Activated CD8-positive, alpha-beta T cell treated with anti-CD3 and anti-CD28 coated beads for 36 hours (primary cell): ENCODE results near the gene ERC2. TPM values are rescaled to one million over a fixed set of nuclear protein-coding genes. Genes with fewer than 3 reads are reported as not detected.

Source experiments
- ATAC-seq: fragments of 200-7000 bp; cut with Tn5 transposase; one replicate; pipeline ENCODE4 v1.10.0; 2021; ENCODE audit warnings: mild to moderate bottlenecking, moderate library complexity
- CTCF ChIA-PET: fragments of 350-600 bp; sonication (Branson Sonifier 250); formaldehyde crosslinking; loops from one replicate; lab custom pipeline; 2021; ENCODE audit warnings: antibody characterized with exemption; lab: Charles Lee
- POLR2A ChIA-PET: fragments of 350-600 bp; sonication (Branson Sonifier 250); formaldehyde crosslinking; loops from one replicate; lab custom pipeline; 2021; ENCODE audit warnings: antibody characterized with exemption; lab: Charles Lee
- DNase-seq: peaks from one replicate; pipeline ENCODE4 v3.0.0-alpha.2; 2020
- H3K27ac Mint-ChIP-seq: one replicate; pipeline ENCODE4 v1.8.0; 2021; ENCODE audit warnings: mild to moderate bottlenecking, mixed read lengths
- H3K27me3 Mint-ChIP-seq: one replicate; pipeline ENCODE4 v1.8.0; 2021; ENCODE audit warnings: mixed read lengths
- H3K36me3 Mint-ChIP-seq: one replicate; pipeline ENCODE4 v1.8.0; 2021; ENCODE audit warnings: low read depth, mixed read lengths
- H3K4me1 Mint-ChIP-seq: one replicate; pipeline ENCODE4 v1.8.0; 2021; ENCODE audit warnings: low read depth, mixed read lengths
- H3K4me3 Mint-ChIP-seq: one replicate; pipeline ENCODE4 v1.8.0; 2021; ENCODE audit warnings: mild to moderate bottlenecking, moderate library complexity, mixed read lengths
- H3K9me3 Mint-ChIP-seq: one replicate; pipeline ENCODE4 v1.8.0; 2021; ENCODE audit warnings: mixed read lengths
- intact Hi-C: fragments of 100-400 bp; cut with micrococcal nuclease; formaldehyde crosslinking; loops from one replicate; pipeline ENCODE4 v1.10.0; 2022
- total RNA-seq, 2 experiments: library from RNA; stranded (reverse); gene quantifications; one replicate each; pipeline ENCODE4 v1.2.3, GENCODE V29; 2021
- TF ChIP-seq, protein P1 (sequence below): fragments of 200-600 bp; IDR thresholded peaks from one replicate; pipeline ENCODE4 v1.8.0; 2022; ENCODE audit warnings: antibody characterized with exemption, mild to moderate bottlenecking

Gene ERC2
- total RNA-seq, 2 experiments from 2014 or later: 0.18 to 0.52 TPM

DNA sequence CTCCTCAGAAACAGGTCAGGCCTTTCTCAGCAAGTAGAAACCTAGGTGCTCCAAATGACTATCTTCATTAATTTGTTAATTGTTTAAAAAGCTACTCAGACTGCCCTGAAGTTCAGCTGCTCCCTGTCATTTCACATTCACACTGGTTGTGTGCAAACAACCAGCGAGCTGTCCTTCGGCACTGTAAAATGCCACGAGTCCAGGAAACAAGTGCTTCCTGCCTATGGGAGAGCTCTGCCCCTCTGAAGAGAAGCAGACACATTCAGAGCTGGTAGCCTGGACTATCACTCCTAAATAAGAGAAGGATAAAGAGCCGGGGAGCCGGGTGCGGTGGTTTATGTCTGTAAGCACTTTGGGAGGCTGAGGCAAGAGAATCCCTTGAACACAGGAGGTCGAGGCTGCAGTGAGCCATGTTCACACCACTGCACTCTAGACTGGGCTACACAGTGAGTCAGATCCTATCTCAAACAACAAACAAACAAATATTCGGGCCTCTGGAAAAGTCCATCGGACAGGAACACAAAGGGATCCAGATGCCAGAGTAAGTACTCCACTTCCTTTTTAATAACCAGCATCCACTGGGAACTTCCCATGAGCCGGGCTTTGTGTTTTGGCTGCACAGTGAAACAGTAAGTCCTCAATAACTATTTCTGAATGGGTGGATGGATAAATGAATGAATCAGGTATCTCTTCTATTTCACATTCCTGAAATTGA, 866.7 kb downstream of the ERC2 start:
- ChIA-PET CTCF (no interaction called here), POLR2A (no interaction called here)
- no peaks in the 10 kb centered on the region for H3K27me3 Mint-ChIP-seq
- H3K4me1 Mint-ChIP-seq: no peaks in the 10 kb centered on the region
- H3K4me3 Mint-ChIP-seq: no peak overlapping the region
- TF ChIP-seq, protein P1, sequence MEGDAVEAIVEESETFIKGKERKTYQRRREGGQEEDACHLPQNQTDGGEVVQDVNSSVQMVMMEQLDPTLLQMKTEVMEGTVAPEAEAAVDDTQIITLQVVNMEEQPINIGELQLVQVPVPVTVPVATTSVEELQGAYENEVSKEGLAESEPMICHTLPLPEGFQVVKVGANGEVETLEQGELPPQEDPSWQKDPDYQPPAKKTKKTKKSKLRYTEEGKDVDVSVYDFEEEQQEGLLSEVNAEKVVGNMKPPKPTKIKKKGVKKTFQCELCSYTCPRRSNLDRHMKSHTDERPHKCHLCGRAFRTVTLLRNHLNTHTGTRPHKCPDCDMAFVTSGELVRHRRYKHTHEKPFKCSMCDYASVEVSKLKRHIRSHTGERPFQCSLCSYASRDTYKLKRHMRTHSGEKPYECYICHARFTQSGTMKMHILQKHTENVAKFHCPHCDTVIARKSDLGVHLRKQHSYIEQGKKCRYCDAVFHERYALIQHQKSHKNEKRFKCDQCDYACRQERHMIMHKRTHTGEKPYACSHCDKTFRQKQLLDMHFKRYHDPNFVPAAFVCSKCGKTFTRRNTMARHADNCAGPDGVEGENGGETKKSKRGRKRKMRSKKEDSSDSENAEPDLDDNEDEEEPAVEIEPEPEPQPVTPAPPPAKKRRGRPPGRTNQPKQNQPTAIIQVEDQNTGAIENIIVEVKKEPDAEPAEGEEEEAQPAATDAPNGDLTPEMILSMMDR: no peak
- H3K9me3 Mint-ChIP-seq: no peaks in the 10 kb centered on the region
- intact Hi-C loops: no loop called here
- ATAC-seq: no peak
- no peaks in the 10 kb centered on the region for H3K36me3 Mint-ChIP-seq
- DNase-seq: no peak
- no peak overlapping the region for H3K27ac Mint-ChIP-seq

DNA sequence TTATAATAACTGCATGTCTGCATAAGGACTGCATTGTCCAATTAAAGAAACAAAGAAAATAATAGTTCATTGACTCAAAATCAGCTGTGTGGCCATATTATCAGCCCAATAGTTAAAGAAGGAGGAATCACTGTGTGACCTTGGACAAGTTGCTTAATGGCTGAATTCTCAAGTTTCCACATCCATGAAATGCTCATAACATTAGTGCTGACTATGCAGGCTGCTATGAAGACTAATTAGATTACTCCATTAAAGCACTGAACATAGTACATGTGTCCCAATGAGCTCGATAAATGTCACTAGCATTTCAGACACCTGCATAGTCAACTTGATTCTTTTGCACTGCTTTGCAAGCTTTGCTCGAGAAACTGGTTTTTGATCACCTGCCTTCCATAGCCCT, 870.0 kb downstream of the ERC2 start:
- no peak for ATAC-seq
- Mint-ChIP-seq H3K27me3 (no peaks in the 10 kb centered on the region), H3K27ac (no peak overlapping the region), H3K4me1 (no peaks in the 10 kb centered on the region), H3K4me3 (no peak overlapping the region), H3K9me3 (no peaks in the 10 kb centered on the region), H3K36me3 (no peaks in the 10 kb centered on the region)
- ChIA-PET CTCF (no interaction called here), POLR2A (no interaction called here)
- intact Hi-C loops: no loop called here
- TF ChIP-seq, protein P1: no peak
- no peak for DNase-seq

DNA sequence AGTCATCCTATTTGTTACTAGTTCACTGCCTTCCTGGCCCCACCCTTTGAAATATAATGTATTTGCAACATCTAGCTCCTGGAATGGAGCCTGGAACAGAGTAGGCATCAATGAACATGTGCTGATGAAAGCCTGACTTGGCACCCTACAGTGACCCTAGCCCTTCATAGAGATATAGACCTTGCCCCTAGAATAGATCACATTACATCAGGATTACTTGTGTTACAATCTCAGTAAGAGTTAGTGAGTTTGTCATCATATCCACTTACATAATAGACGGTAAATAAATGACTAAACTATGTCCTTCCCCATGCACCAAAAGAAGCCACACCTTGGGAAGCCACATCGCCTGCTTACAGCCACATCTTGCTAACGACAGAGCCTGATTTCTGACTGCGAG, 870.6 kb downstream of the ERC2 start:
- POLR2A ChIA-PET: no interaction called here
- Mint-ChIP-seq H3K27me3 (no peaks in the 10 kb centered on the region), H3K4me1 (no peaks in the 10 kb centered on the region), H3K27ac (no peak overlapping the region), H3K9me3 (no peaks in the 10 kb centered on the region), H3K36me3 (no peaks in the 10 kb centered on the region), H3K4me3 (no peak overlapping the region)
- ATAC-seq (no peak), DNase-seq (no peak)
- intact Hi-C loops: no loop called here
- CTCF ChIA-PET: no interaction called here
- TF ChIP-seq, protein P1: no peak

DNA sequence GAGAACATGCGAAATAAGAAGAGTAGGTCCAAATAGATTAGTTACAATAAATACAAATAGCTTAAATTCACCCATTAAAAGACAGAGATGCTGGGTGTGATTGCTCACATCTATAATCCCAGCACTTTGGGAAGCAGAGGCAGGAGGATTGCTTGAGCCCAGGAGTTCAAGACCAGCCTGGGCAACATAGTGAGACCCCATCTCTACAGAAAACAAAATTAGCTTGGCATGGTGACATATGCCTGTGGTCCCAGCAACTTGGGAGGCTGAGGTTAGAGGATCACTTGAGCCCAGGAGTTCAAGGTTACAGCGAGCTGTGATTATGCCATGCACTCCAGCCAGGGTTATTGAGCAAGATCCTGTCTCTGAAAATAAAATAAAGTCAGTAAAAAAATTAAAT, 872.1 kb downstream of the ERC2 start:
- H3K4me1 Mint-ChIP-seq: no peaks in the 10 kb centered on the region
- H3K27ac Mint-ChIP-seq: no peak overlapping the region
- intact Hi-C loops: no loop called here
- ATAC-seq (no peak), DNase-seq (no peak)
- TF ChIP-seq, protein P1: no peak
- ChIA-PET CTCF (no interaction called here), POLR2A (interaction anchor here (0.6 kb wide), 1 partner anchor 42 kb away, joined by 3 read pairs; no protein-coding TSS in a partner anchor)
- H3K36me3 Mint-ChIP-seq: no peaks in the 10 kb centered on the region
- no peaks in the 10 kb centered on the region for H3K27me3 Mint-ChIP-seq
- H3K4me3 Mint-ChIP-seq: no peak overlapping the region
- H3K9me3 Mint-ChIP-seq: no peaks in the 10 kb centered on the region

DNA sequence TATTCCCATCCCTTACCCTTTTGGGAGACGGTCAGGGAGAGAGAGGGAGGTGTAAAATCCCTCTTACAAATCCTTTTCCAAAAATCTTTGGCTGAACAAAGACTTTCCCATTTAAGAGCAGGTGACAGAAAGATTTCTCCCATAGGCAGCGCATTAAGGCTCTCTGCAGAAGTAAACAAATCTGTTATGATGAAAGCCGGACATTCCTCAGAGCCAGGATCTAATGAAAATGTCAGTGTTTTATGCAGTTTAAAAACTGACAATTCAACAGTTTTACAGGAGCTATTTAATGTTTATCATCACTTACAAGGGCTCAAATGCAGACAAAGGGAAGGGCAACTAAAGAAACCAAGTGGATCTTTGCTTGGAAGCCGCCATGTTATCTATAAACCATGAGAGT, 872.8 kb downstream of the ERC2 start:
- H3K36me3 Mint-ChIP-seq: no peaks in the 10 kb centered on the region
- TF ChIP-seq, protein P1: no peak
- DNase-seq (no peak), ATAC-seq (no peak)
- H3K4me1 Mint-ChIP-seq: no peaks in the 10 kb centered on the region
- no peaks in the 10 kb centered on the region for H3K27me3 Mint-ChIP-seq
- no peaks in the 10 kb centered on the region for H3K9me3 Mint-ChIP-seq
- intact Hi-C loops: no loop called here
- H3K27ac Mint-ChIP-seq: no peak overlapping the region
- ChIA-PET POLR2A (interaction anchor here (0.6 kb wide), 1 partner anchor 41 kb away, joined by 3 read pairs; no protein-coding TSS in a partner anchor), CTCF (no interaction called here)
- no peak overlapping the region for H3K4me3 Mint-ChIP-seq
